ENCODE data around the gene ABTB2.

The ABTB2 gene

GRCh38 chr11:34278693-34279297, 79.0 kb downstream of the ABTB2 start:
- Histone ChIP-seq H3K4me3 (ENCODE audit: low read length) (no peak overlapping the region), H3K27me3 (ENCODE audit: insufficient read depth, low read length) (no peaks in the 10 kb centered on the region), H3K36me3 (ENCODE audit: insufficient read depth, low read length) (no peaks in the 10 kb centered on the region), H3K9me3 (ENCODE audit: low read length) (no peaks in the 10 kb centered on the region), H3K4me1 (ENCODE audit: insufficient read depth, low read length) (no peaks in the 10 kb centered on the region), H2AFZ (ENCODE audit: low read depth, low read length) (no peak overlapping the region)

- Histone ChIP-seq H3K36me3 (ENCODE audit: insufficient read depth, low read length) (no peaks in the 10 kb centered on the region), H2AFZ (ENCODE audit: low read depth, low read length) (no peak overlapping the region), H3K9me3 (ENCODE audit: low read length) (no peaks in the 10 kb centered on the region)
Measured at GRCh38 chr11:34278175-34278574, 79.6 kb downstream of the ABTB2 start.

GRCh38 chr11:34277171-34277570, 80.6 kb downstream of the ABTB2 start:
- no peaks in the 10 kb centered on the region for H3K36me3 ChIP-seq (ENCODE audit: insufficient read depth, low read length)
- H3K9me3 ChIP-seq (ENCODE audit: low read length): no peaks in the 10 kb centered on the region
- no peaks in the 10 kb centered on the region for H3K4me1 ChIP-seq (ENCODE audit: insufficient read depth, low read length)
- no peak overlapping the region for H2AFZ ChIP-seq (ENCODE audit: low read depth, low read length)
- H3K4me3 ChIP-seq (ENCODE audit: low read length): no peak overlapping the region
- H3K27me3 ChIP-seq (ENCODE audit: insufficient read depth, low read length): no peaks in the 10 kb centered on the region

More at GRCh38 chr11:34278175-34278574, 79.6 kb downstream of the ABTB2 start:
- no peaks in the 10 kb centered on the region for H3K4me1 ChIP-seq (ENCODE audit: insufficient read depth, low read length)
- H3K27me3 ChIP-seq (ENCODE audit: insufficient read depth, low read length): no peaks in the 10 kb centered on the region
- no peak overlapping the region for H3K4me3 ChIP-seq (ENCODE audit: low read length)

- Histone ChIP-seq H3K9me3 (ENCODE audit: low read length) (no peaks in the 10 kb centered on the region), H3K4me1 (ENCODE audit: insufficient read depth, low read length) (no peaks in the 10 kb centered on the region), H3K4me3 (ENCODE audit: low read length) (no peak overlapping the region), H3K27me3 (ENCODE audit: insufficient read depth, low read length) (no peaks in the 10 kb centered on the region), H3K36me3 (ENCODE audit: insufficient read depth, low read length) (no peaks in the 10 kb centered on the region), H2AFZ (ENCODE audit: low read depth, low read length) (no peak overlapping the region)
Measured at GRCh38 chr11:34276352-34276864, 81.4 kb downstream of the ABTB2 start.

- H3K4me3 ChIP-seq (ENCODE audit: low read length): no peak overlapping the region
- H3K4me1 ChIP-seq (ENCODE audit: insufficient read depth, low read length): no peaks in the 10 kb centered on the region
- H3K9me3 ChIP-seq (ENCODE audit: low read length): no peaks in the 10 kb centered on the region
- no peaks in the 10 kb centered on the region for H3K27me3 ChIP-seq (ENCODE audit: insufficient read depth, low read length)
- H2AFZ ChIP-seq (ENCODE audit: low read depth, low read length): no peak overlapping the region
- no peaks in the 10 kb centered on the region for H3K36me3 ChIP-seq (ENCODE audit: insufficient read depth, low read length)
Measured at GRCh38 chr11:34275486-34275885, 82.3 kb downstream of the ABTB2 start.

- Histone ChIP-seq H2AFZ (ENCODE audit: low read depth, low read length) (no peak overlapping the region), H3K9me3 (ENCODE audit: low read length) (no peaks in the 10 kb centered on the region), H3K27me3 (ENCODE audit: insufficient read depth, low read length) (no peaks in the 10 kb centered on the region), H3K4me3 (ENCODE audit: low read length) (no peak overlapping the region), H3K36me3 (ENCODE audit: insufficient read depth, low read length) (no peaks in the 10 kb centered on the region), H3K4me1 (ENCODE audit: insufficient read depth, low read length) (no peaks in the 10 kb centered on the region)
Measured at GRCh38 chr11:34274712-34275398, 83.0 kb downstream of the ABTB2 start.

GRCh38 chr11:34273099-34273498, 84.7 kb downstream of the ABTB2 start:
- H3K4me3 ChIP-seq (ENCODE audit: low read length): no peak overlapping the region
- H3K36me3 ChIP-seq (ENCODE audit: insufficient read depth, low read length): no peaks in the 10 kb centered on the region
- H3K27me3 ChIP-seq (ENCODE audit: insufficient read depth, low read length): no peaks in the 10 kb centered on the region
- no peak overlapping the region for H2AFZ ChIP-seq (ENCODE audit: low read depth, low read length)
- H3K4me1 ChIP-seq (ENCODE audit: insufficient read depth, low read length): no peaks in the 10 kb centered on the region
- no peaks in the 10 kb centered on the region for H3K9me3 ChIP-seq (ENCODE audit: low read length)

GRCh38 chr11:34271727-34272126, 86.1 kb downstream of the ABTB2 start:
- Histone ChIP-seq H3K4me1 (ENCODE audit: insufficient read depth, low read length) (no peaks in the 10 kb centered on the region), H3K36me3 (ENCODE audit: insufficient read depth, low read length) (no peaks in the 10 kb centered on the region), H3K4me3 (ENCODE audit: low read length) (no peak overlapping the region), H3K9me3 (ENCODE audit: low read length) (no peaks in the 10 kb centered on the region), H3K27me3 (ENCODE audit: insufficient read depth, low read length) (no peaks in the 10 kb centered on the region), H2AFZ (ENCODE audit: low read depth, low read length) (no peak overlapping the region)

GRCh38 chr11:34270711-34271110, 87.1 kb downstream of the ABTB2 start:
- no peaks in the 10 kb centered on the region for H3K36me3 ChIP-seq (ENCODE audit: insufficient read depth, low read length)

GRCh38 chr11:34269694-34270245, 88.0 kb downstream of the ABTB2 start:
- no peak overlapping the region for H3K4me3 ChIP-seq (ENCODE audit: low read length)
- H3K27me3 ChIP-seq (ENCODE audit: insufficient read depth, low read length): no peaks in the 10 kb centered on the region
- H2AFZ ChIP-seq (ENCODE audit: low read depth, low read length): no peak overlapping the region
- peaks cover 3% of the 10 kb centered on the region for H3K4me1 ChIP-seq (ENCODE audit: insufficient read depth, low read length)
- no peaks in the 10 kb centered on the region for H3K36me3 ChIP-seq (ENCODE audit: insufficient read depth, low read length)
- no peaks in the 10 kb centered on the region for H3K9me3 ChIP-seq (ENCODE audit: low read length)

More at GRCh38 chr11:34270711-34271110, 87.1 kb downstream of the ABTB2 start:
- Histone ChIP-seq H3K9me3 (ENCODE audit: low read length) (no peaks in the 10 kb centered on the region), H3K27me3 (ENCODE audit: insufficient read depth, low read length) (no peaks in the 10 kb centered on the region), H3K4me3 (ENCODE audit: low read length) (no peak overlapping the region), H2AFZ (ENCODE audit: low read depth, low read length) (no peak overlapping the region), H3K4me1 (ENCODE audit: insufficient read depth, low read length) (peaks cover 3% of the 10 kb centered on the region)

- no peaks in the 10 kb centered on the region for H3K36me3 ChIP-seq (ENCODE audit: insufficient read depth, low read length)
- H3K9me3 ChIP-seq (ENCODE audit: low read length): no peaks in the 10 kb centered on the region
- H3K4me1 ChIP-seq (ENCODE audit: insufficient read depth, low read length): peaks cover 3% of the 10 kb centered on the region
Measured at GRCh38 chr11:34268906-34269430, 88.8 kb downstream of the ABTB2 start.

GRCh38 chr11:34267417-34267816, 90.4 kb downstream of the ABTB2 start:
- no peak overlapping the region for H2AFZ ChIP-seq (ENCODE audit: low read depth, low read length)

More at GRCh38 chr11:34268906-34269430, 88.8 kb downstream of the ABTB2 start:
- H2AFZ ChIP-seq (ENCODE audit: low read depth, low read length): no peak overlapping the region
- no peaks in the 10 kb centered on the region for H3K27me3 ChIP-seq (ENCODE audit: insufficient read depth, low read length)
- no peak overlapping the region for H3K4me3 ChIP-seq (ENCODE audit: low read length)

GRCh38 chr11:34267013-34267412, 90.8 kb downstream of the ABTB2 start:
- Histone ChIP-seq H2AFZ (ENCODE audit: low read depth, low read length) (no peak overlapping the region), H3K36me3 (ENCODE audit: insufficient read depth, low read length) (no peaks in the 10 kb centered on the region), H3K4me1 (ENCODE audit: insufficient read depth, low read length) (peaks cover 3% of the 10 kb centered on the region), H3K4me3 (ENCODE audit: low read length) (no peak overlapping the region), H3K27me3 (ENCODE audit: insufficient read depth, low read length) (no peaks in the 10 kb centered on the region), H3K9me3 (ENCODE audit: low read length) (no peaks in the 10 kb centered on the region)

More at GRCh38 chr11:34267417-34267816, 90.4 kb downstream of the ABTB2 start:
- no peaks in the 10 kb centered on the region for H3K36me3 ChIP-seq (ENCODE audit: insufficient read depth, low read length)
- H3K4me1 ChIP-seq (ENCODE audit: insufficient read depth, low read length): peaks cover 3% of the 10 kb centered on the region
- no peaks in the 10 kb centered on the region for H3K27me3 ChIP-seq (ENCODE audit: insufficient read depth, low read length)
- H3K9me3 ChIP-seq (ENCODE audit: low read length): no peaks in the 10 kb centered on the region
- no peak overlapping the region for H3K4me3 ChIP-seq (ENCODE audit: low read length)
